Activated naive CD8-positive, alpha-beta T cell treated with anti-CD3 and anti-CD28 coated beads, Interleukin-2, amount 50 U/mL, for 16 hours (primary cell): ENCODE results near the gene PPP6R3.
"Not testable (repeated sequence)": the region's sequence is repeated elsewhere in the genome, so short reads cannot be mapped to it uniquely, and the experiment has no call there.

Source experiments
- DNase-seq: peaks from one replicate; pipeline ENCODE4 v3.0.0-alpha.2; 2020; ENCODE audit warnings: low read depth, low spot score

The PPP6R3 gene

DNA sequence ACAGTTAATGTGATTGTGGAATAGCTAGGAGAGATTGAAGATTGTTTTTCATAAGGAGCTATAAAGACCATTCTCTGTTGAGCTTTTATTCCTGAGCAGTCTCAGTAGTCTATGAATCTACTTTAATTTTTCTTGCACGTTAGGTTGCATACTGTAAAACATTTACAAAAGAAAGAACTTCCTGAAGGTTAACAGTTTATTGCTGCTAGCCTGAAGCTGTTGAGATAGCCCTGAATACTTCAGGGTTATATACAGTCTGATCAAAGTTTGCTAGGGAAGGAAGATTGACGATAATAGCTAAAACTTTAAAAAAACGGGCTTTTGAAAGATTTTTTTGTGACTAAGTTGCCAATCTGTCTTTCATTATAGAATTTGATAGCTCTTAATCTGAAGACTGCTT lies 64.8 kb downstream of the PPP6R3 start:
- DNase-seq: no peak

GRCh38 chr11:68525930-68526329 lies 65.4 kb downstream of the PPP6R3 start:
- DNase-seq: no peak

DNA sequence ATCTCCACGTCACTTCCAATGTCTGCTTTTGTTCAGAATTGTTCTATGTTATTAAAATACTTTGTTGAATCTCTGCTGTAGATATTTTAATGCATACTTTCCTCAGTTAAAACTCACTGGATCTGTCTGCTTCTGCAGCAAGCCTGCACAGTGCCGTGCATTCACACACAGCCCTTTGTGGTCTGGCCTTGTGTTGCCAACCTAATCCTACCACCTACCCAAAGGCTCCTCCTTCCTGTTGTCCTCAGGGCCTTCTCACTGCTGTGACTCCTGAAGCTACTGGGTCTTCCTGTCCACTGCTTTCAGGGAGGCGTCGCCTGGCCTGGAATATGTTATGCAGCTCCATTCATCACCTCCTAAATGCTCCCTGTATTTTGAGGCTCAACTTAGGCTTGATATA lies 67.0 kb downstream of the PPP6R3 start:
- no peak for DNase-seq

DNA sequence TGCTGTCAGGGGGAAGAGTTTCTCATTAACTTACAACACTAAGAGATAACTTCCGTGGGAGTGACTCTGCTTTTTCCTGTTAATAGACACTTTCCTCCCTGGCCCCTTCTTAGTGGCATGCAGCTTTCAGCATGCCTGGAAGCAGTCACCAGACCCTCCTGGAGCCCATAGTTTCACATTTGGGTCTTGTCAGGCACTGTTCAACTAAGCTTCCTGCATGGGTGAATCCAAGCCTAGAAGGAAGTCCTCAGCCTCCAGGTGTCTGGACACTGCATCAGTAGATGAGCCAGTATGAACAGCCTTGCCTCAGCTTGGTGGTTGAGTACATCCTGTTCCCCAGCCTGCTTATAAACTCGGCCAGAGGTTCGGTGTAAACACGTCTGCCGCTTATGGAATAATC lies 68.1 kb downstream of the PPP6R3 start:
- DNase-seq: no peak

GRCh38 chr11:68531129-68531693 lies 70.7 kb downstream of the PPP6R3 start:
- DNase-seq: no peak

- DNase-seq: no peak
Measured at GRCh38 chr11:68532727-68533369, 72.3 kb downstream of the PPP6R3 start.

- no peak for DNase-seq
Measured at GRCh38 chr11:68533945-68534344, 73.4 kb downstream of the PPP6R3 start.

GRCh38 chr11:68535098-68535497 lies 74.5 kb downstream of the PPP6R3 start:
- DNase-seq: no peak

GRCh38 chr11:68536706-68537105 lies 76.2 kb downstream of the PPP6R3 start:
- DNase-seq: no peak

GRCh38 chr11:68538025-68538424 lies 77.5 kb downstream of the PPP6R3 start:
- no peak for DNase-seq

DNA sequence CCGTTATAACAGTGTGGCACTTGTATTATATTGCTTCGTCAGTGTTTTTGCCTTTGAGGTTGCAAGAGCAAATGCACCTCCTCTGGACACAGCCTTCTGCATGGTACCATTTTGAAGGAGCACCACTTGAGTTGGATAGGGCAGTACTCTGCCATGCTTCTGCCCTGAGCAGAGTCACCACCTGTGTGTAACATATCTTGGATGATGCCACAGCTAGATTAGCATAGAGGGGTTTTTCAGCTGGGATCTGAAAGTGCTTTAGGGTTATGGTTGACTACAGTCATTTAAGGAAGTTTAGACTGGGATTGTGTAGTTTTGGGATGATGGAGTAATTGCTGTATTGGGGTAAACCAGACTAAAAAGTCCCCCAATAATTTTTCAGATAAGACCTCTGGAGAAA lies 78.8 kb downstream of the PPP6R3 start:
- no peak for DNase-seq

GRCh38 chr11:68540504-68540903 lies 80.0 kb downstream of the PPP6R3 start:
- DNase-seq: not testable (repeated sequence)

DNA sequence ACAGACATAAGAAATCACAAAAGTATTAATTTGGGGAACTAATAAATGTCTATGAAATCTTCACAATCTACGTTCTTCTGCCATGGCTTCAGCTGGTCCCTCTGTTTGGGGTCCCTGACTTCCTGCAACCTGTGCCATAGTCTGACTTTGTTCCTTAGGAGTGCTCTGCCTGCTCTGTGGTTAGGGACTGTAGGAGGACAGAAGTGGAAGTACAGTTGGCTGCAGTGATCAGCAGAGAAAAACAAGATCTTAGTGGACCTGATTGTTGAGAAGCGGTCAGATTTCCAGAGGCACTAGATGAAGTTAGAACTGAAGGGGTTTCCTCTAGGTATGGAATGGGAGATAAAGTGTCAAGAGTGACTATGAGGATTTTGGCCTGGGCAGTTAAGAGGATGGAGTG lies 80.6 kb downstream of the PPP6R3 start:
- DNase-seq: no peak

DNA sequence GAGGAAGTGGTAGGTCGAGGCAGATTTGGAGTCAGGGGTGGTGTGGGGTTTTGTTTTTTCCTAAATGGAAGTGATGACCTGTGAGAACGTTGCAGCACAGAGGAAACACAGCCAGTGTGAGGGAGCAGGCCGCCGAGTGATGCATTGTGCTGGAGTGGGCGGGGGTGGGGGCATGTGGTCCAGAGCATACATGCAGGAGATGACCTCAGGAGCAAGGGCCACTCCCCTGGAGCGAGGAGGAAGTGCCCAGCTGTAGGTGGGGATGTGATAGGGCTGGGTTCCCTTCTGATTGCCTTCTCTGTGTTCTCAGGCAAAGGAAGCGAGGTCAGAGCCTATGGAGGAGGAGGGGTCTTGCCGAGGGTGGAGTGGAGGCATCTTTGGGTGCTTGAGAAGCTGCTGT lies 81.4 kb downstream of the PPP6R3 start:
- no peak for DNase-seq

DNA sequence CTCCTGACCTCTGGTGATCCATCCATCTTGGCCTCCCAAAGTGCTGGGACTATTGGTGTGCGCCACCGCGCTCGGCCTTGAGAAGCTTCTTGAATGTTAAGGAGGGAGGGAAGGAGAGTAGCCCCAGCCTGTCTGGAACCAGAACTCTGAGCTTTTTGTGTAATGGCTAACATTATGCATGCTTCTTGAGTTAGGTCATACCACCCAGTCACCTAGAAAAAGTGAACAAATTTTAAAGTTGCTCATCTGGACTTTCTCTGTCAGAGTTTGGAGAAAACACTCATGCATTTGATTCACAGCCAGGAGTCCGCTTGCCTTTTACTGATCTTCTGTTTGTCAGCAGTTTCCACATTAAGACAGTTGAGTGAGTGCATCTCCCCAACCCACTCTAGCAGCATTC lies 82.1 kb downstream of the PPP6R3 start:
- no peak for DNase-seq

- DNase-seq: no peak
Measured at GRCh38 chr11:68543594-68543993, 83.0 kb downstream of the PPP6R3 start.

DNA sequence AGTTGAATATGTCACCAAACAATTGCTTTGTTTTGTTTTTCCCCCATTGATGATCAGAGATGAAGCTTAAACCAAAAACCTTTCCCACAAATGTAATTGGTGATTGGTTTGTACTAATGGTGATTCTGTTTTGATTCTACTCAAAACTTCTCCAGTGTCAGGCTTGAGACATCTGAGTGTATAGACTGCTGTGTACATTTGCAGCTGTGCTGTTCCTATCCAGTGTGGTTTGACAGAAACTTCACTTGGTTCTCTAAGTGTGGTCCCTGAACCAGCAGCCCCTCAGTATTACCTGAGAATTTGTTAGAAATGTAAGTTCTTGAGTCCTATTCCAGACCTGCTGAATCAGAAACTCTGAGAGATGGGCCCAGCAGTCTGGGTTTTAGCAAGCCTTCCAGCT lies 84.8 kb downstream of the PPP6R3 start:
- DNase-seq: no peak

DNA sequence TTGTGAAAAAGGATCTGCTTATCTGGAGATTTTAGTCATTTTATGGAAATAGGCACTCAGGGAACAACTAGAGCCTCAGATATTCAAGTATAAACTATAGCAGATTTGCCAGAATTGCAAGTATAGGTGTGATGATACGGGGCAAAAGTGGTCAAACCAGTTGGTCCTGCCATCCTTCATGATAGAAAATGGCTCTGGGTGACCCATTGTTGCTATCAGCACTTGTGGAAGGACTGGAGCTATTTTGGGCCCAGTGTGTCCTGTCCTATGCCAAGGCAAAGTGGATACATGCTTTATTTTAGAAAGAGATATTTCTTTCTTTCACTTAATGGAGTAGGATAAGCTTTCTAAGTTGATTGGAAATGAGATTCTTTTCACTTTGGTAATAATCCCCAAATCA lies 85.2 kb downstream of the PPP6R3 start:
- DNase-seq: no peak

DNA sequence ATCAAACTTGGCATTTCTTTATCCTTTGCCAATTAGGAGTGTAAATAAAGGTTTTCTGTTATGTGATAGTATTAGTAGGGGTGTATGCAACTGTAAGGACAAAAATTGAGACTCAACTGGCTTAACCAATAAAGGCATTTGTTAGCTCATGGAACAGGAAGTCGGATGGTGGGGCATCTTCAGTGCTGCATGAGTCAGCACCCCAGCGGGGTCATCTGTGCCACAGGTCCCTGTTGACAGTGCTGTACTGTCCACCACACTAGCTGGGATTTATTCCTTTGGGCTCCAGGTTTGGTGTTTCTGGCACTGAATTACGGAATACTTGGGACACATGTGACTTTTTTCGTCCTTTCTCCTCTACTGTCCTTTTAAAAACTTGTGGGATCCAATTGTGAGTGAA lies 86.0 kb downstream of the PPP6R3 start:
- no peak for DNase-seq

DNA sequence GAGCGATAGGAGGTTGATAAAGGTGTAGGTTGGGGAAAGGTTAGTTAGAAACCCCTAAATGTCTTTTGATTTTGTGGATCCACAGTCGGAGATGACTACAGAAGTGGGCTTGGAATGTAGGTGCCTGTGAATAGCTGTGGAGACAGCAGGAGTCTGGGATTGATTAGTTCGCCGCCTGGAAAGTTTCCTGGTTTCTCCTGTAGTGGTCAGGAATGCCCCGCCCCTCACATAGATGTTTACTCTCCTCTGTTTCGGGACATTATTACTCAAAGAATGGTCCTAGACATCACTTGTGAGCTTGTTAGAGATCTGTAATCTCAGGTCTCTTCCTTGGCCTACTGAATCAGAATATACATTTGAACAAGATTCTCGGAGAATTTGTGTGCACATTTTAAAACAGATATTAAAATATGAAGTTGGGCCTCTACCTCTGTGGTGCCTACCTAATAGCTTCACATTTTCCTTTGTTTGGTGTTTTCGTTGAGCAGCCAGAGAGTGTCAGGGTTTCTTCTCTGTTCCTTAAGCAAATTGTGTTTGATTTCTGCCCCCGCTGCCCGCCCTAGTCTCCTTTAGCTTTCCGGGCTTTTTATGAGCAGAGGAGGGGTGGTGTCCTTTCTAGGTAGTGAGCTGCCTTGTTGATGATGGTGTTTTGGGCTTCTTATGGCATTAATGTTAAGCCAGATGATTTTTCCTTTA lies 89.4 kb downstream of the PPP6R3 start:
- no peak for DNase-seq

DNA sequence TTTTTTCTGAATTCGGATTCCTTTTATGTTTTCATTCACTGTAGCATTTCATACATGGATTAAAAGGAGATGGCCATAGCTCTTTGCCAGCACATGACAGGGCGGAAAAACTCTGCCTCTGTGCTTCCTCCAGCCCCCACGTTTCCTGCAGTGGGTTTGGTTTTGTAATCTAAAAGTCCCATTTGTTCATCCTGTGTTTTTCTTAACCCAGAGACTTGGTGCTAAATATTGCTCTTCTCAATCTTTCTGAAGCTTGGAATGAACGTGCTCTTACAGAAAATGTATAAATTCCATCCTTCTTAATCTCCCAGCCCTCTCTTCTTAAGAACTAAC lies 89.9 kb downstream of the PPP6R3 start:
- DNase-seq: no peak

GRCh38 chr11:68551223-68551622 lies 90.7 kb downstream of the PPP6R3 start:
- no peak for DNase-seq

GRCh38 chr11:68551777-68552176 lies 91.2 kb downstream of the PPP6R3 start:
- no peak for DNase-seq
